Thymus (tissue), 11 donors: ENCODE data around the gene USP43. TPM values are rescaled to one million over a fixed set of nuclear protein-coding genes. Genes with fewer than 3 reads are reported as not detected.
"Not testable (repeated sequence)": the region's sequence is repeated elsewhere in the genome, so short reads cannot be mapped to it uniquely, and the experiment has no call there.

Experiments used
- DNase-seq, 9 donors: peaks; one replicate each; pipeline ENCODE4 v3.0.0-alpha.2; 2013; ENCODE audit warnings: low spot score in 9 of 9, low read depth in 6 of 9, missing footprints in 1 of 9
- H3K27ac ChIP-seq, 2 donors: one replicate each; pipeline ENCODE4 v1.5.1; 2013; ENCODE audit warnings: control low read depth in 1 of 2, low read depth in 1 of 2, low read length in 1 of 2, mild to moderate bottlenecking in 1 of 2, moderate library complexity in 1 of 2
- H3K27me3 ChIP-seq, 2 donors: one replicate each; pipeline ENCODE4 v1.5.1; 2013; ENCODE audit warnings: low read length in 1 of 2; ENCODE audit not compliant: control insufficient read depth in 2 of 2, insufficient read depth in 1 of 2
- H3K36me3 ChIP-seq, 2 donors: one replicate each; pipeline ENCODE4 v1.5.1; 2013; ENCODE audit warnings: low read length in 1 of 2, mild to moderate bottlenecking in 1 of 2, moderate library complexity in 1 of 2; ENCODE audit not compliant: control insufficient read depth in 2 of 2, insufficient read depth in 2 of 2
- H3K4me1 ChIP-seq, 2 donors: one replicate each; pipeline ENCODE4 v1.5.1; 2013; ENCODE audit warnings: low read length in 2 of 2; ENCODE audit not compliant: control insufficient read depth in 2 of 2, insufficient read depth in 2 of 2
- H3K4me3 ChIP-seq, 2 donors: one replicate each; pipeline ENCODE4 v1.5.1; 2013; ENCODE audit warnings: low read length in 2 of 2, control low read depth in 1 of 2, mild to moderate bottlenecking in 1 of 2
- H3K9me3 ChIP-seq, 2 donors: one replicate each; pipeline ENCODE4 v1.5.1; 2013; ENCODE audit warnings: low read length in 1 of 2, mild to moderate bottlenecking in 1 of 2; ENCODE audit not compliant: control insufficient read depth in 2 of 2, insufficient read depth in 1 of 2
- WGBS: extraction: QIAGEN DNeasy Blood & Tissue Kit; methylation state at CpG from one replicate; pipeline ENCODE4 v1.1.7; 2013; 5-methylcytosine and 5-hydroxymethylcytosine counted together
- polyA plus RNA-seq: library from polyadenylated mRNA; stranded (reverse); fragments of 200-250 nt; gene quantifications from one replicate; pipeline ENCODE4 v1.2.3, GENCODE V29; 2013
- total RNA-seq: library from RNA; stranded (reverse); fragments of 120-200 nt; gene quantifications from one replicate; pipeline ENCODE4 v1.2.4, GENCODE V29; 2013
- donor health status: healthy.

The USP43 gene
- total and polyA plus RNA-seq, 2 donors = 0.57 to 2.9 TPM

DNA sequence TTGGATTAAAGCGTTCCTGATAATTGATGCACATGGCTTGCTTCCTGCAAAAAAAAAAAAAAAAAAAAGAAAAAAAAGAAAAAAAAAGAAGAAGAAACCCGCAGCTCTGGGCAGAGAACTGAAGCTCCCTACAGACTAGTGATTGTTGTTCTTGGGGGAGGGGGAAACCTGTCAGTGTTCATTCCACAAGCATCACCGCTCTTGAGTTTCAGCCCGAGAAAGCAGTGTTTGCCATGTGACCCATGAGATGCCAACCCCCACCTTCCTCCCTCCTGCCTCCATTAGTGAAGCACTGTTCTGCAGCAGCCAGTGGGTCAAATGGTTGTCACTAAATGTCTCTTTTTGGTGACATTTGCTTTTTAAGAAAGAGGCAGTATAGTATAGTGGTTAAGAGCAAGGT is 1.7 kb downstream of the USP43 start:
- H3K27me3 ChIP-seq = peaks cover 22 to 37% of the 10 kb centered on the region in 2 donors
- no peak overlapping the region for H3K27ac ChIP-seq
- WGBS = 62% methylated on average over 4 of the region's 4 CpGs
- H3K4me1 ChIP-seq = peaks cover 5 to 15% of the 10 kb centered on the region in 2 donors
- H3K9me3 ChIP-seq = no peaks in the 10 kb centered on the region
- no peak for DNase-seq
- H3K4me3 ChIP-seq = no peak overlapping the region
- no peaks in the 10 kb centered on the region for H3K36me3 ChIP-seq

DNA sequence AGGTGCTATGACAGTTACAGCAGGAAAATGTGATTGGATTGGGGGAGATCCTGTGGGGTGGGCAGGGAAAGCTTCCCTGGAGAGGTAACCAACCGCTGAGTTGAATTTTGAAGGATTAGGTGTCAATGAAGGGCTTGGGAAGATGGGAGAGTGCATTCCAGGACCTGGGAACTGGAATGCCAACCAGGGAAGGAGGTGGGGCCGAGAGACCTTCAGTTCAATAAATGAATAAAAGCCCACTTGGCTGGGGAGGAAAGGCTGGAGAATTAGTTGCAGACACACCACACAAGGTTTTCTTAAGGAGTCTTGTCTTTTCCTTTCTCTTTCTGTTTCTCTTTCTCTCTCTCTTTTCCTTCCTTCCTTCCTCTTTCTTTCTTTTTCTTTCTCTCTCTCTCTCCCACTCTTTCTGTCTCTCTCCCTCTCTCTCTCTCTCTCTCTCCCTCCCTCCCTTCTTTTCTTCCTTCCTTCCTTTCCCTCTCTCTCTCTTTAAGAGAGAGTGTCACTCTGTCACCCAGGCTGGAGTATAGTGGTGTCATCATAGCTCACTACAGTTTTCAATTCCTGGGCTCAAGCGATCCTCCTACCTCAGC is 3.3 kb downstream of the USP43 start:
- peaks cover 5 to 15% of the 10 kb centered on the region in 2 donors for H3K4me1 ChIP-seq
- H3K9me3 ChIP-seq = no peaks in the 10 kb centered on the region
- H3K36me3 ChIP-seq = no peaks in the 10 kb centered on the region
- H3K27ac ChIP-seq = no peak overlapping the region
- 95% methylated on average over 3 of the region's 3 CpGs for WGBS
- no peak overlapping the region for H3K4me3 ChIP-seq
- no peak for DNase-seq
- H3K27me3 ChIP-seq = peaks cover 22 to 37% of the 10 kb centered on the region in 2 donors

DNA sequence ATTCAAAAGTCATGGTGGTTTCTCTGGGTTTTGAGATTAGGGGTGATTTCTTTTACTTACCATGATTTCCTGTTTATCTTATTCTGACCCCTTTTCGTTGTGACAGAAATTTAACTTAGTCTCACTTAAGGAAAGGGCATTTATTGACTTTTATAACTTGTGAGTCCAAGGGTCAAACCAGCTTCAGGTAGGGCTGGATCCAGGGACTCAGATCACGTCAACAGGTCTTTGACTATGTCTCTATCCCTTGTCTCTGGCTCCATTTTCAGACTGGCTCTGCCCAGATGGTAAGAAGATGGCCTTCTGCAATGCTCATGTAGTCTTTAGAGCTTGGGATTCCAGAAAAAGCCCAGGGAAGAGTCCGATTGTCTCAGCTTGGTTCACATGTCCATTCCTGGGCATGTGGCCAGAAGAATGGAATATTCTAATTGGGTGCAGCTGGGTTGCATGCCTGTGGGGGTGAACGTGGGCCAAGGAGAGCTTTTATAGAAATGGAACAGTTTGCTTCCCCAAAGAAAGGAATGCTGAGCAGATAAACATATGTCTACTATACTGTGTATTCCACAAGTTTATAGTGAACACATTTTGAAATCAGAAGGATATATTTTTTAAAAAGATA is 13.4 kb downstream of the USP43 start:
- WGBS = 88% methylated on average over 4 of the region's 4 CpGs
- no peaks in the 10 kb centered on the region for H3K36me3 ChIP-seq
- H3K4me3 ChIP-seq = no peak overlapping the region
- DNase-seq = no peak
- no peaks in the 10 kb centered on the region for H3K27me3 ChIP-seq
- H3K4me1 ChIP-seq = no peaks in the 10 kb centered on the region
- H3K9me3 ChIP-seq = no peaks in the 10 kb centered on the region
- no peak overlapping the region for H3K27ac ChIP-seq

DNA sequence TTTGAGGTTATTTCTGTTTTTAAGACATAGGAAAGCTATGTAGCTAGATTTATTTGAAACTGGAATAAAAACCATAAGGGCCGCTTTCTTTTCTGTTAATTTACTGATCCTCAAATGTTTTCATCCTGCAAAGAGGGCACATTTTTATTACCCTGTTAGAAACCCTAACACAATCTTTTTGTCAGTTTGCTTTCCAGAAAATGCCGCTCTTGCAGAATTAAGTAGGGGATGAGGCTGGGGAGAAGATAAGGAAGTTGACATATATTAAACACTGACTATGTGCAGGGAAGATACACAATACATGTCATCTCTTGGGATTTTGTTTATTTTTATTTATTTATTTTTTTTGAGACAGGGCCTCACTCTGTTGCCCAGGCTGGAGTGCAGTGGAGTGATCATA is 15.7 kb downstream of the USP43 start:
- DNase-seq = no peak
- Histone ChIP-seq H3K27me3 (no peaks in the 10 kb centered on the region), H3K36me3 (no peaks in the 10 kb centered on the region), H3K4me3 (no peak overlapping the region), H3K4me1 (no peaks in the 10 kb centered on the region), H3K9me3 (no peaks in the 10 kb centered on the region), H3K27ac (no peak overlapping the region)
- 97% methylated on average over 2 of the region's 2 CpGs for WGBS

DNA sequence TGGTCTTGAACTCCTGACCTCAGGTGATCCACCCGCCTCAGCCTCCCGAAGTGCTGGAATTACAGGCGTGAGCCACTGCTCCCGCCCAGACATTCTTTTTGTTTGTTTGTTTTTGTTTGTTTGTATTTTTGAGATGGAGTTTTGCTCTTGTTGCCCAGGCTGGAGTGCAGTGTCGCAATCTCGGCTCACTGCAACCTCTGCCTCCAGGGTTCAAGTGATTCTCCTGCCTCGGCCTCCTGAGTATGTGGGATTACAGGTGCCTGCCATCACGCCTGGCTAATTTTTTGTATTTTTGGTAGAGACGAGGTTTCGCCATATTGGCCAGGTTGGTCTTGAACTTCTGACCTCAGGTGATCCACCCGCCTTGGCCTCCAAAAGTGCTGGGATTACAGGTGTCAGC is 18.2 kb downstream of the USP43 start:
- H3K4me1 ChIP-seq, H3K9me3 ChIP-seq, H3K27me3 ChIP-seq, H3K36me3 ChIP-seq, H3K27ac ChIP-seq, H3K4me3 ChIP-seq, DNase-seq: not testable (repeated sequence)
- WGBS = 96% methylated on average over 11 of the region's 11 CpGs

DNA sequence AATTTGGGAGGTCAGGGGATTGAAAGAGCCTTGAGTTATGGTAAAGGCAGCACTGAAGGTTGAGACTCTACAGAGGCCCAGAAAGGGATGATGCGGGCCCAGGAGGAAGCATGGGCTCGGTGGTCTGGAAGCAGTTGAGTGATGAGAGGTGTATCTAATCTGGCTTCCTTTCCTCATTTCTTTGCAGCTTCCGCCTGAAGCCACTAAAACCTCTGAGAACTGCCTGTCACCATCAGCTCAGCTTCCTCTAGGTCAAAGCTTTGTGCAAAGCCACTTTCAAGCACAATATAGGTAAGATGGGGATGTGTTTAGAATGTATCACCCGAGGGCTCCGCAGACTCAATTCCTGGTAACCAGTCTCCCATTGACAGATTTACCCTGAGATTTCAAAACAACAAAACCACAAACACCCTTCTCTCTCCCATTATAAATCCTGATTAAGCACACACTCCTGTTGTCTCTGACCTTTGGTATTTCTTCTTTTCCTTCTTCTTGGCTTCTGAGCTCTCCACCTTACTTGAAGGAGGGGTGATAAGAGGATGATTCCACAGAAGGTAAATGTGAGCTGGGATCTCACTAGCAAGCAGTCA is 21.2 kb downstream of the USP43 start:
- Histone ChIP-seq H3K4me1 (no peaks in the 10 kb centered on the region), H3K36me3 (no peaks in the 10 kb centered on the region), H3K27ac (no peak overlapping the region), H3K9me3 (no peaks in the 10 kb centered on the region), H3K27me3 (no peaks in the 10 kb centered on the region), H3K4me3 (no peak overlapping the region)
- 53% methylated on average over 5 of the region's 5 CpGs for WGBS
- peak in 1 of 9 donors; percentile 15 for DNase-seq

DNA sequence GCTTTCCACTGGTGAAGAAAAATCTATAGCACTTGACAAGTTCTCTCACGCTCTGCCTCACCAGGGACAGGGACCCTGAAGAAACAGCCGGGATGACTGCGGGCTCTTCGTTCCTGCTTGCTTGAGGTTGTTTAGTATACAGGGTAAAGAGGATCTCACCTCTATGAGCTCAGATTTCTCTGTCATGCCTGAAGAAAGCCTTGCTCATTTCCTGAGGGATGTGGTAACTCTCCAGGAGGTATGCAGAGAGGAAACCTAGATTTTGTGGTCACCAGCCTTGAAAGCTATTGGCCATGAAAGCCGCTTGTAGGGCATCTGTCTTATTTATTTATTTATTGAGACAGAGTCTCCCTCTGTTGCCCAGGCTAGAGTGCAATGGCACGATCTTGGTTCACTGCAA is 23.2 kb downstream of the USP43 start:
- 27% methylated on average over 6 of the region's 6 CpGs for WGBS
- DNase-seq = no peak
- Histone ChIP-seq H3K9me3 (no peaks in the 10 kb centered on the region), H3K27ac (no peak overlapping the region), H3K4me1 (no peaks in the 10 kb centered on the region), H3K36me3 (no peaks in the 10 kb centered on the region), H3K4me3 (no peak overlapping the region), H3K27me3 (no peaks in the 10 kb centered on the region)

DNA sequence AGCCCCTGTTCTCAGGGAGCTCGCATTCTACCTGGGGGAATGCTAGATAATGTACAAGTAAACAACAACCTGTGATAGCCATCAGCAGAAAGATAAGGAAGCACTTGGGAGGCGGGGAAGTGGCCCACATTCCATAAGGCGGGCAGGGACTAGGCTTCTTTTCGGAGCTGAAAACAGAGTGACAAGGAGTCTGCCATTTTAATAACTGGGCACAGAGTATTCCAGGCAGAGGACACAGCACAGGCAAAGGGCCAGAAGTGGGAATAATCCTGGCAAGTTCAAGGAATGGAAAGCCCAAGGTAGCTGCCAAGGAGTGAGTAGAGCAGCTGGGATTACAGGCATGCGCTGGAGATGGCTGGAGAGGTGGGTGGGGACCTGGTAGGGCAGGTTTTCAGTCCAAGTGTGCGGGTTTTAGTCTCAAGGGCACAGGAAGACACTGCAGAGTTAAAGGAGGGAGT is 24.3 kb downstream of the USP43 start:
- H3K36me3 ChIP-seq = no peaks in the 10 kb centered on the region
- DNase-seq = no peak
- no peaks in the 10 kb centered on the region for H3K27me3 ChIP-seq
- H3K27ac ChIP-seq = no peak overlapping the region
- H3K9me3 ChIP-seq = no peaks in the 10 kb centered on the region
- 93% methylated on average over 6 of the region's 6 CpGs for WGBS
- no peaks in the 10 kb centered on the region for H3K4me1 ChIP-seq
- no peak overlapping the region for H3K4me3 ChIP-seq

DNA sequence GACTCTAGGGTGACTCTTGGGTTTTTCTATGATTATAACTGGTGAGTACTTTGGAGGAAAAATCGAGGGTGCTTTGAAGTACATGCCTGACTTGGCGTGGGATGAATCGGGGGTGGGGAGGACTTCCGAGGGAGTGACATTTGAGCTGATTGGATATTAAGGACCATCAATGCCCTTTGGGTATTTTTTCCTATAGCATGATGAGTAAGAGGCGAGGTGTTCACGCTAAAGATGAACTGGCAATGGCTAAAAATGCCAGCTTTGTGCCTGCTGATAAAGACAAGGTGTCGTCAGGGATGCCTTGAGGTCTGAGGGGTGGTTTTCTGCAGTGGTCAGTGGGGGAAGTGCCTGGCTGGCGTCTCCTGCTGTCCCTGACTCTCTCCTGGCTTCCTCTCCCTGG is 25.3 kb downstream of the USP43 start:
- no peaks in the 10 kb centered on the region for H3K9me3 ChIP-seq
- H3K27me3 ChIP-seq = no peaks in the 10 kb centered on the region
- DNase-seq = no peak
- no peaks in the 10 kb centered on the region for H3K36me3 ChIP-seq
- H3K4me3 ChIP-seq = no peak overlapping the region
- H3K27ac ChIP-seq = no peak overlapping the region
- 85% methylated on average over 8 of the region's 8 CpGs for WGBS
- no peaks in the 10 kb centered on the region for H3K4me1 ChIP-seq
